PFSK-1 (cell line): ENCODE results near the gene MYOZ3.

Experiments
- POLR2AphosphoS5 ChIP-seq: IDR thresholded peaks from 2 replicates; pipeline ENCODE4 v1.6.1; 2012; ENCODE audit warnings: low read depth, mild to moderate bottlenecking, control low read depth, low read length, moderate library complexity
- REST ChIP-seq, 2 experiments: IDR thresholded peaks; 2 replicates each; pipeline versions ENCODE4 v1.6.1 to v1.8.0; 2011 to 2012; ENCODE audit warnings: low read depth in 2 of 2, low read length in 2 of 2, control low read depth in 1 of 2, inconsistent platforms in 1 of 2, mild to moderate bottlenecking in 1 of 2, moderate library complexity in 1 of 2; ENCODE audit not compliant: insufficient read depth in 1 of 2

GRCh38 chr5:150627731-150628545, 33.1 kb upstream of the MYOZ3 start:
- no peak for TF ChIP-seq REST (IDR thresholded peaks at IDR 0.05; ENCODE audit: insufficient read depth in 1 of 2, low read depth in 2 of 2, low read length in 2 of 2)
- TF ChIP-seq POLR2AphosphoS5: no peak
